Smooth muscle cell (in vitro differentiated cells): Measurements from ENCODE around the gene PDPN. TPM values are rescaled to one million over a fixed set of nuclear protein-coding genes. Genes with fewer than 3 reads are reported as not detected.

Source experiments
- DNase-seq: peaks from one replicate; lab custom pipeline; 2025; ENCODE audit not compliant: unreplicated experiment; lab: John Stamatoyannopoulos, UW
- H2AFZ ChIP-seq: fragments of 200-600 bp; sonication (generic); 2 replicates; pipeline ENCODE4 v1.6.0; 2016; ENCODE audit warnings: antibody characterized with exemption, low read depth, mild to moderate bottlenecking
- H3F3A ChIP-seq: fragments of 200-600 bp; sonication (generic); 2 replicates; pipeline ENCODE4 v1.6.0; 2017; ENCODE audit warnings: antibody characterized with exemption, low read depth
- H3K27ac ChIP-seq: fragments of 200-600 bp; sonication (generic); 2 replicates; pipeline ENCODE4 v1.5.1; 2016; ENCODE audit warnings: low read depth, mild to moderate bottlenecking
- H3K27me3 ChIP-seq: fragments of 200-600 bp; sonication (generic); 2 replicates; pipeline ENCODE4 v1.6.1; 2016; ENCODE audit warnings: low read depth, mild to moderate bottlenecking
- H3K36me3 ChIP-seq: fragments of 200-600 bp; sonication (generic); 2 replicates; pipeline ENCODE4 v1.5.1; 2016; ENCODE audit warnings: low read depth
- H3K4me1 ChIP-seq: fragments of 200-600 bp; sonication (generic); 2 replicates; pipeline ENCODE4 v1.5.1; 2016; ENCODE audit warnings: low read depth
- H3K4me2 ChIP-seq: fragments of 200-600 bp; sonication (generic); 2 replicates; pipeline ENCODE4 v1.6.0; 2016; ENCODE audit warnings: mild to moderate bottlenecking
- H3K4me3 ChIP-seq: fragments of 200-600 bp; sonication (generic); 2 replicates; pipeline ENCODE4 v1.5.1; 2016; ENCODE audit warnings: mild to moderate bottlenecking
- H3K79me2 ChIP-seq: fragments of 200-600 bp; sonication (generic); 2 replicates; pipeline ENCODE4 v1.6.0; 2016; ENCODE audit warnings: low read depth, mild to moderate bottlenecking
- H3K9ac ChIP-seq: fragments of 200-600 bp; sonication (generic); 2 replicates; pipeline ENCODE4 v1.6.0; 2016; ENCODE audit warnings: low read depth
- H3K9me3 ChIP-seq: fragments of 200-600 bp; sonication (generic); replicated peaks from 2 replicates; pipeline ENCODE4 v1.5.1; 2016; ENCODE audit warnings: low read depth
- H4K20me1 ChIP-seq: fragments of 200-600 bp; sonication (generic); 2 replicates; pipeline ENCODE4 v1.6.0; 2016; ENCODE audit warnings: low read depth
- CTCF ChIP-seq: fragments of 200-600 bp; sonication (generic); IDR thresholded peaks from 2 replicates; pipeline ENCODE4 v1.5.1; 2017; ENCODE audit warnings: borderline replicate concordance, mild to moderate bottlenecking, antibody characterized with exemption; ENCODE audit not compliant: insufficient read depth, poor library complexity, severe bottlenecking
- WGBS: methylation state at CpG from one replicate; pipeline ENCODE4 v1.1.7; 2016; ENCODE audit warnings: low lambda C conversion rate; 5-methylcytosine and 5-hydroxymethylcytosine counted together
- polyA plus RNA-seq: library from polyadenylated mRNA; unstranded; fragments of >200 nt; fragmentation: Nextera tagmentation; extraction: Ambion mirVana; gene quantifications from 2 replicates; pipeline ENCODE4 v1.2.1, GENCODE V29; 2016
- total RNA-seq: library from RNA; depleted of rRNA; stranded (reverse); fragments of >200 nt; gene quantifications from 2 replicates; pipeline ENCODE4 v1.2.3, GENCODE V29; 2014

PDPN gene
- total and polyA plus RNA-seq, 2 experiments from 2014 or later: 414 to 459 TPM

GRCh38 chr1:13549021-13549420 lies 34.6 kb upstream of the PDPN start:
- H3K36me3 ChIP-seq: no peaks in the 10 kb centered on the region
- DNase-seq: no peak
- no peak overlapping the region for H3K4me3 ChIP-seq
- no peaks in the 10 kb centered on the region for H3K27me3 ChIP-seq
- H3K4me2 ChIP-seq: peak overlapping the region; percentile 38
- H3K9me3 ChIP-seq: no peaks in the 10 kb centered on the region
- H3F3A ChIP-seq: peaks cover 22% of the 10 kb centered on the region
- no peaks in the 10 kb centered on the region for H3K79me2 ChIP-seq
- no peaks in the 10 kb centered on the region for H4K20me1 ChIP-seq
- TF ChIP-seq CTCF: no peak
- no peak overlapping the region for H2AFZ ChIP-seq
- 40% methylated on average over 6 of the region's 6 CpGs for WGBS
- H3K4me1 ChIP-seq: peaks cover 17% of the 10 kb centered on the region
- peak overlapping the region; percentile 90 for H3K27ac ChIP-seq
- H3K9ac ChIP-seq: peak overlapping the region; percentile 21

- H3K4me2 ChIP-seq: peak overlapping the region; percentile 38
- no peaks in the 10 kb centered on the region for H3K27me3 ChIP-seq
- peaks cover 17% of the 10 kb centered on the region for H3K4me1 ChIP-seq
- WGBS: 76% methylated on average over 3 of the region's 3 CpGs
- H4K20me1 ChIP-seq: no peaks in the 10 kb centered on the region
- peaks cover 22% of the 10 kb centered on the region for H3F3A ChIP-seq
- H3K4me3 ChIP-seq: no peak overlapping the region
- H3K9ac ChIP-seq: peak overlapping the region; percentile 21
- peak overlapping the region; percentile 90 for H3K27ac ChIP-seq
- no peaks in the 10 kb centered on the region for H3K36me3 ChIP-seq
- DNase-seq: no peak
- no peaks in the 10 kb centered on the region for H3K79me2 ChIP-seq
- H2AFZ ChIP-seq: no peak overlapping the region
- TF ChIP-seq CTCF: no peak
- H3K9me3 ChIP-seq: no peaks in the 10 kb centered on the region
These were observed 34.1 kb upstream of the PDPN start for GRCh38 chr1:13549521-13549920.

- no peaks in the 10 kb centered on the region for H3K79me2 ChIP-seq
- peak overlapping the region; percentile 56 for H3K4me2 ChIP-seq
- peaks cover 19% of the 10 kb centered on the region for H3K4me1 ChIP-seq
- H3K36me3 ChIP-seq: no peaks in the 10 kb centered on the region
- no peak overlapping the region for H3K9ac ChIP-seq
- peak overlapping the region; percentile 90 for H3K27ac ChIP-seq
- H4K20me1 ChIP-seq: no peaks in the 10 kb centered on the region
- H2AFZ ChIP-seq: no peak overlapping the region
- H3K9me3 ChIP-seq: no peaks in the 10 kb centered on the region
- peaks cover 22% of the 10 kb centered on the region for H3F3A ChIP-seq
- no peak for TF ChIP-seq CTCF
- DNase-seq: no peak
- H3K27me3 ChIP-seq: no peaks in the 10 kb centered on the region
- 7% methylated on average over 4 of the region's 4 CpGs for WGBS
- no peak overlapping the region for H3K4me3 ChIP-seq
These were observed 33.0 kb upstream of the PDPN start for GRCh38 chr1:13550663-13551062.

- Histone ChIP-seq H3K4me1 (peaks cover 15% of the 10 kb centered on the region), H3K9ac (no peak overlapping the region), H3K27ac (no peak overlapping the region), H3F3A (peaks cover 11% of the 10 kb centered on the region), H3K79me2 (no peaks in the 10 kb centered on the region), H3K9me3 (no peaks in the 10 kb centered on the region), H3K4me3 (no peak overlapping the region), H3K36me3 (no peaks in the 10 kb centered on the region), H3K27me3 (no peaks in the 10 kb centered on the region), H4K20me1 (no peaks in the 10 kb centered on the region), H2AFZ (no peak overlapping the region), H3K4me2 (no peak overlapping the region)
- whole genome bisulfite sequencing: 97% methylated on average over 27 of the region's 28 CpGs
- TF ChIP-seq CTCF: no peak
- no peak for DNase-seq
These were observed 28.8 kb upstream of the PDPN start for GRCh38 chr1:13554798-13555197.
